ENCODE results near the gene ATP5PF. TPM values are rescaled to one million over a fixed set of nuclear protein-coding genes. Genes with fewer than 3 reads are reported as not detected.
A peak's percentile ranks its signal among the peaks of the same experiment; 100 is the strongest.
"Not testable (repeated sequence)": the region's sequence is repeated elsewhere in the genome, so short reads cannot be mapped to it uniquely, and the experiment has no call there.

Gene ATP5PF
- total RNA-seq, 2 donors from 2014 or later = 20.4 to 37.6 TPM

DNA sequence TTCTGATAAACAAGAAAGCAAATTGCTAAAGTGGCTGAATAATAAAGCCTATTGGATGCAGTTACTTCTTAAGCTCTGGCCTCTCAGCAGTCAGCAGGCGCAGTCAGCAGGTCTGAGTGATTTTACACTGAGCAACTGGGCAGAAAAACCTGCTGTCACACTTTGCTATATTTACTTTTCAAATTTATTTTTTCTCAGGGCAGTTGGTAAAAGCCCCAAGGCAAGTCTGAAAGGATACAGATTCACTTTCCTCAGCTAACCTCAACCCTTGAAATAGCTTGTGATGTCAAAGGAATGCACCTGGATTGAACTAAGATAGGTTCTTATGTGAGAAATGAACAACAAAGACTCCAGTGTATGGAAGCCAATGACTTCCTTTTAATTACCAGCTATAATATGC lies 34.0 kb downstream of the ATP5PF start:
- Histone ChIP-seq H3K9me3 (no peaks in the 10 kb centered on the region), H3K4me1 (no peaks in the 10 kb centered on the region), H3K36me3 (replicated peaks in 1 of 2; ENCODE audit: insufficient read depth in 1 of 2, low read depth in 2 of 2) (no peaks in the 10 kb centered on the region), H3K27ac (no peak overlapping the region), H3K4me3 (no peak overlapping the region), H3K27me3 (no peaks in the 10 kb centered on the region)
- TF ChIP-seq POLR2A (IDR thresholded peaks at IDR 0.05) = no peak
- TF ChIP-seq, protein P1, sequence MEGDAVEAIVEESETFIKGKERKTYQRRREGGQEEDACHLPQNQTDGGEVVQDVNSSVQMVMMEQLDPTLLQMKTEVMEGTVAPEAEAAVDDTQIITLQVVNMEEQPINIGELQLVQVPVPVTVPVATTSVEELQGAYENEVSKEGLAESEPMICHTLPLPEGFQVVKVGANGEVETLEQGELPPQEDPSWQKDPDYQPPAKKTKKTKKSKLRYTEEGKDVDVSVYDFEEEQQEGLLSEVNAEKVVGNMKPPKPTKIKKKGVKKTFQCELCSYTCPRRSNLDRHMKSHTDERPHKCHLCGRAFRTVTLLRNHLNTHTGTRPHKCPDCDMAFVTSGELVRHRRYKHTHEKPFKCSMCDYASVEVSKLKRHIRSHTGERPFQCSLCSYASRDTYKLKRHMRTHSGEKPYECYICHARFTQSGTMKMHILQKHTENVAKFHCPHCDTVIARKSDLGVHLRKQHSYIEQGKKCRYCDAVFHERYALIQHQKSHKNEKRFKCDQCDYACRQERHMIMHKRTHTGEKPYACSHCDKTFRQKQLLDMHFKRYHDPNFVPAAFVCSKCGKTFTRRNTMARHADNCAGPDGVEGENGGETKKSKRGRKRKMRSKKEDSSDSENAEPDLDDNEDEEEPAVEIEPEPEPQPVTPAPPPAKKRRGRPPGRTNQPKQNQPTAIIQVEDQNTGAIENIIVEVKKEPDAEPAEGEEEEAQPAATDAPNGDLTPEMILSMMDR (IDR thresholded peaks at IDR 0.05) = no peak
- WGBS, 2 donors = 88 to 95% methylated on average over 1 of the region's 1 CpG
- ATAC-seq (no peak), DNase-seq (no peak)
- intact Hi-C loops (cut with DNase I) = loop anchor here (10.0 kb wide), 1 partner anchor 86 kb away; no protein-coding TSS in a partner anchor

GRCh38 chr21:25695461-25695860 lies 39.2 kb downstream of the ATP5PF start:
- H3K36me3 ChIP-seq (replicated peaks in 1 of 2; ENCODE audit: insufficient read depth in 1 of 2, low read depth in 2 of 2); H3K9me3 ChIP-seq; H3K27ac ChIP-seq; intact Hi-C loops (cut with DNase I); ATAC-seq; H3K27me3 ChIP-seq; H3K4me1 ChIP-seq; H3K4me3 ChIP-seq; DNase-seq: not testable (repeated sequence)
- 91 to 96% methylated on average over 11 to 25 of the region's 36 CpGs for WGBS, 2 donors

GRCh38 chr21:25691976-25692375 lies 42.7 kb downstream of the ATP5PF start:
- no peak overlapping the region for H3K27ac ChIP-seq
- no peak overlapping the region for H3K4me3 ChIP-seq
- ATAC-seq (no peak), DNase-seq (no peak)
- no peaks in the 10 kb centered on the region for H3K36me3 ChIP-seq (replicated peaks in 1 of 2; ENCODE audit: insufficient read depth in 1 of 2, low read depth in 2 of 2)
- no peak for TF ChIP-seq POLR2A (IDR thresholded peaks at IDR 0.05)
- TF ChIP-seq, protein P1 (IDR thresholded peaks at IDR 0.05) = no peak
- H3K27me3 ChIP-seq = no peaks in the 10 kb centered on the region
- H3K9me3 ChIP-seq = no peaks in the 10 kb centered on the region
- intact Hi-C loops (cut with DNase I) = no loop called here
- H3K4me1 ChIP-seq = no peaks in the 10 kb centered on the region
- 67 to 83% methylated on average over 3 of the region's 3 CpGs for WGBS, 2 donors

DNA sequence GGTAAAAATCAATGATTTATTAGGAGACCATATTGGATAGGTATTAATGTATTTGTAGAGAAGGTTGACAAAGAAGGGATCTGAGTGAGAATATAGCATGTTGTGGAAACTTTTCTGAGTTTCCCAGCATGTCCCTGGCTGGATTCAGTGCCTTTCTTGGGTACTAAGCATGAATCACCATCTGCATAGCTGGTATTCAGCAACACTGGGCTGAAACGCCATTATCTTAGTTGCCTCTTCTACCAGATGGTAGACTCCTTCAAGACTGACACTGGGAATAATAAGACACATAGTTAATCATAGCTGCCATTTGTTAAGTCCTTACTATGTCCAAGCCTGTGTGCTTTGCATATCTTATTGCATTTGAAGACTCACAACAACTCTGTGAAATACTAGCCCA lies 45.5 kb downstream of the ATP5PF start:
- no peaks in the 10 kb centered on the region for H3K27me3 ChIP-seq
- no peaks in the 10 kb centered on the region for H3K9me3 ChIP-seq
- H3K4me1 ChIP-seq = no peaks in the 10 kb centered on the region
- WGBS, 2 donors = 65 to 84% methylated on average over 1 of the region's 1 CpG
- intact Hi-C loops (cut with DNase I) = no loop called here
- ATAC-seq (no peak), DNase-seq (no peak)
- TF ChIP-seq, protein P1 (IDR thresholded peaks at IDR 0.05) = no peak
- TF ChIP-seq POLR2A (IDR thresholded peaks at IDR 0.05) = no peak
- H3K4me3 ChIP-seq = no peak overlapping the region
- H3K27ac ChIP-seq = no peak overlapping the region
- no peaks in the 10 kb centered on the region for H3K36me3 ChIP-seq (replicated peaks in 1 of 2; ENCODE audit: insufficient read depth in 1 of 2, low read depth in 2 of 2)

- TF ChIP-seq, protein P1 (IDR thresholded peaks at IDR 0.05) = no peak
- TF ChIP-seq POLR2A (IDR thresholded peaks at IDR 0.05) = no peak
- Histone ChIP-seq H3K27me3 (no peaks in the 10 kb centered on the region), H3K4me3 (no peak overlapping the region), H3K9me3 (no peaks in the 10 kb centered on the region), H3K36me3 (replicated peaks in 1 of 2; ENCODE audit: insufficient read depth in 1 of 2, low read depth in 2 of 2) (no peaks in the 10 kb centered on the region), H3K27ac (no peak overlapping the region), H3K4me1 (no peaks in the 10 kb centered on the region)
- ATAC-seq = peak; percentile 38
- 58 to 61% methylated on average over 9 of the region's 9 CpGs for WGBS, 2 donors
- intact Hi-C loops (cut with DNase I) = no loop called here
- DNase-seq = no peak
Measured at GRCh38 chr21:25688275-25689155, 46.2 kb downstream of the ATP5PF start.
